A549 treated with Mapracorat at 1 μM for 4 hours (cell line): ENCODE data around the gene SH3BP5L. TPM values are rescaled to one million over a fixed set of nuclear protein-coding genes. Genes with fewer than 3 reads are reported as not detected.

Experiments
- total RNA-seq: library from RNA; stranded (reverse); fragments of 200-300 nt; extraction: Qiagen RNA extraction; gene quantifications from 5 replicates; pipeline ENCODE4 v1.2.3, GENCODE V29; 2022

SH3BP5L gene
- total RNA-seq, result 18.9 to 28.1 TPM (median 26.3 TPM) in 5 replicates

GRCh38 chr1:248825909-248826760 is at the start of gene SH3BP5L:
Gene SH3BP5L (minus strand): TSS chr1:248825915. CDS start chr1:248824935, 980 bp downstream.

DNA sequence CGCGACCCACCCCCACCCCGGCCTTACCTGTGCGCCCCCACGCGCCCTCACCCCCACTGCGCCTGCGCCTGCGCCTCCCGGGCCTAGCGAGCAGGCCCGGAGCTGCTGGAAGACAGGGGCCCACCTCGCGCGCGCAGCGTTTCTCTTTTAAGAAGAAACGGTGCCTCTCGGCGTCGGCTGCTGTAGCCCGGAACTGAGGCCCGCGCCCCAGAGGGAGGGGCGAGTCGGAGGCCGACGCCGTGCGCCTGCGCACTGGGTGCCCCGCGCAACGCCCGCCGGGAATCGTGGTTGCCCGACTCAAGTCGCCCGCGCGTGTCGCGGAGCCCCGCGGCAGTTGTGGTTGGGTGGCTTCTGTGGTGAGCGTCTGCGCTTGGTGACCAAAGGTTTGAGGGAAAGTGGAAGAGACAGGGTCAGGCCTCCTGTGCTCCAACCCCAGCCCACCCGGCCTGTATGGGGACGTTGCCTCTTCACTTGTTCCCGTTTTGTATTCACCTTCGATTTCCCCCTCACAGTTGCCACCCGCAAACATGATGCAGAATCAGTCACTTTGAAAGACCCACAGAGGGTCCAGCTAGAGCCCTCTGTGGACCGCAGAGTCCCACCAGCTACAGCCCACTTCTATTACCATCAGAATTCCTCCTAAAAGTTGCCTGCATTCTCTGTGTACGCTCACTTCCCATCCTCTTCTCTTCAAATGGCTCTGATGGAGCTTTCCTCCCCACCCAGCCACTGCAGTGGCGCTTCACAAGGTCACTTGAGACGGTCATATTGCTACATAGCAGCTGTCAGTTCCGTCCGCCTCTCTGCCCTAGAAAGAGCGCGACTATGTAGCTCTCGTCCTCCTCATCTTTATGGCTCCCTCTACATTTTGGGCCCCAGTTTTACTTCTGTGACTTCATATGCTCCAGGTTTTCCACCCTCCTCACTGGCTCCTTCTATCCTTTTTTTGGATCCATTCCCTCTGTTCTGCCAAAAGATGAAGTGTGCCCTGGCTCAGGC is 33.5 kb upstream of the SH3BP5L start, which contains the start of gene ZNF692:
TSS of gene ZNF692 (minus strand) at position 195 of the 999 bp plus-strand sequence. CDS start 776 bp downstream, outside the sequence.

DNA sequence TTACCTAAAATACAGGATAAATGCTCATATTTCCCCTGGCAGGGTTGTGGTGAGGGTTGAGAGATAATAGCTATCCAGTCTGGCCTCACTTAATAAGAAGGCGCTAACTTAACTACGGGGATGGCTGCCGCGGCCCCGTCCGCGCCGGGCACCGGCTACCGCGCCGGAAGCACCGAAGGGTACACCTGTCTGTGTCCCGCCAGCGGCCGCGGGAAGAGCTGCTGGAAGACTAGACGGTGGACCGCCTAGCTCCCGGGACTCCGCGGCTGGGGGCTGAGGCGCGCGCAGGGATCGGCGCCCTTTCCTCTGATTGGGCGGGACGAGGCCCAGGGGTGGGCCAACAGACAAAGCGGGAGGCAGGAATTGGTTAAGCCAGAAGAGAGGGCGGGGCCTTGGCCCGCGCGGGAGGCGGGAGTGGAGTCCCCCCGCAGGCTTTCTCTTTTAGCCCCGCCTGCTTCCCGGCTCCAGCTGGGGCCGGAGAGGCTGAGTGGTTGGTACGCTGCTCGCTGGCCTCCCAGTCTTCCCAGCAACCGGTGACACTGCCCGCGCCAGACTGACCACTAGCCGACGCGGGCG is 12.2 kb upstream of the SH3BP5L start, which contains the start of gene ZNF672:
TSS of gene ZNF672 (plus strand) at position 444 of the 576 bp plus-strand sequence. CDS start 9,051 bp downstream, outside the sequence.

Other genes with a start within 250 kb of the SH3BP5L start
- gene OR2T10, start 228.2 kb downstream of the SH3BP5L start, total RNA-seq, result not detected in 5 replicates
- not detected in 5 replicates for gene OR2T11, start 190.8 kb downstream of the SH3BP5L start, total RNA-seq
- gene OR2T35, start 180.6 kb downstream of the SH3BP5L start, total RNA-seq, result not detected in 5 replicates
- gene OR2T27, start 170.4 kb downstream of the SH3BP5L start, total RNA-seq, result not detected in 5 replicates
- gene OR14I1, start 123.1 kb downstream of the SH3BP5L start, total RNA-seq, result not detected in 5 replicates
- 0.13 to 0.19 TPM in 2 of 5 replicates, not detected in the others for gene LYPD8, start 70.2 kb downstream of the SH3BP5L start, total RNA-seq
- gene ZNF672, start 12.3 kb upstream of the SH3BP5L start, total RNA-seq, result 14.3 to 21.7 TPM (median 20.7 TPM) in 5 replicates
- 13.3 to 25.0 TPM (median 17.8 TPM) in 5 replicates for gene ZNF692, start 33.2 kb upstream of the SH3BP5L start, total RNA-seq
- 3.1 to 3.9 TPM (median 3.2 TPM) in 5 replicates for gene PGBD2, start 80.3 kb upstream of the SH3BP5L start, total RNA-seq